ENCODE measurements around the gene ZNF652.
"Not testable (repeated sequence)": the region's sequence is repeated elsewhere in the genome, so short reads cannot be mapped to it uniquely, and the experiment has no call there.

ZNF652 gene

DNA sequence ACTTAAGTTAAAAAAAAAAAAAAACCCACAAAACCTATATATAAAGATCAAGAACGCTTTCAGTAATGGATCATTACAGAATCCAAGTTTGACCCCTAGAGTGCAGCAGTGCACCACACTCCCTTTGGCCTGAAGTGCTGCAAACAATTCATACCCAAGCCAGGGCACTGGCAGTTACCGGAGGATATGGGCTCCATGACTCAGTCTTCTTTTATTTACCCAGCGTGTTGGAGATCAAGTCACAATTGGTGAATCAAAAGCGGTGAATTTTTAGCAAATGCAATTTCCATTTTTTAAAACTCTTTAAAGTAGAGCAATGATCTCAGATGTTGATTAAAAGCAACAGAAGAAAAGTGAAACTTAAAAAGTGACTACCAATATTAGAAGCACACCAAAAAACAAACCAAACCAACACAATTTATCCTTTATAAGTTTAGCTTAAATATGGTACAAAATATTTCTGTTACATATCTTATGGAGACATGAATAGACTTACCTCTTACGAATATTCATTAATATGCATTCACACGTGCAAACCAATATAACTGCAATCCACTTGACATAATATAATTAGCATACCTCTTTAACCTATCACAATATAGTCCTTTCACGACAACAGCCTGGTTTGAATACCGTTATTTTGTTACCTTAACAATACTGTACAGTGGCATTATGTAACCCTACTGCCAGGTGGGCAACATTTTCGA is 46.3 kb downstream of the ZNF652 start:
- DNase-seq (ENCODE audit: low read depth) = peak; percentile 90

DNA sequence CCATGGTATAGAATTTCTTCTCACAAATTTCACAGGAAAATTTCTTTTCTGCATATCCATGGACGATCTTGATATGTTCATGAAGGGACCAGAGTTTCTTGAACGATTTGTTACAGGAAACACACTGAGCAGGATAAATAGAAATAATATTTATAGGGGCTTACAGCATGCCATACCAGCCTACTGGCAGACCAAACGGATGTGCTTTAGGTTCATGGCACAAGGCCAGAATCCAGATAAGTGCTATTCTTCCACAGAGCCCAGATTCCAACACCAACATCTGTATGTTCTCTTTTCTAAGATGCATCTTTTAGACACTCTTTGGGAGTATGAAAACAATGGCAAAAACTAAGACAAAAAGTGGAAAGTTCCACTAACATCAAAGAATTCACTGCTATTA is 49.3 kb downstream of the ZNF652 start:
- no peak for DNase-seq (ENCODE audit: low read depth)

- no peak for DNase-seq (ENCODE audit: low read depth)
These were observed 62.1 kb downstream of the ZNF652 start for GRCh38 chr17:49299996-49300395.

GRCh38 chr17:49298371-49298976 is 63.6 kb downstream of the ZNF652 start:
- DNase-seq (ENCODE audit: low read depth) = no peak

GRCh38 chr17:49297141-49297540 is 64.9 kb downstream of the ZNF652 start:
- DNase-seq (ENCODE audit: low read depth) = no peak

DNA sequence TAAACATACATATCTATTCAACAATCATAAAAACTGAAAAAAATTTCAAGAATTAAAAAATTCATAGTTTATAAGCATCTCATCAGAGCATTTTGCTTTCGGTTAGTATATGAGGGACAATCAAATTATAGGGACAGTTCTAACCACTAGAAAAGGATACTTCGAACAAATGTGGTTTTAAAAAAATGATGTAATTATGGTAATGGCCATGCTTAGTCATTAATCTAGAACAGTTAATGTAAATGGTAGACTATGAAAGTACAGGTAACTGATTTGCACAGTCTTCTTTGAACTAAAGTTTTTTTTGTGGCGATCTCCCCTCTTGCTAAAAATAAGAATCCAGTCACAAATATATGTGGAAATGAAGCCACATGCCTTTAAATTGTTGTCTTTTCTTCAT is 67.9 kb downstream of the ZNF652 start:
- DNase-seq (ENCODE audit: low read depth) = no peak

DNA sequence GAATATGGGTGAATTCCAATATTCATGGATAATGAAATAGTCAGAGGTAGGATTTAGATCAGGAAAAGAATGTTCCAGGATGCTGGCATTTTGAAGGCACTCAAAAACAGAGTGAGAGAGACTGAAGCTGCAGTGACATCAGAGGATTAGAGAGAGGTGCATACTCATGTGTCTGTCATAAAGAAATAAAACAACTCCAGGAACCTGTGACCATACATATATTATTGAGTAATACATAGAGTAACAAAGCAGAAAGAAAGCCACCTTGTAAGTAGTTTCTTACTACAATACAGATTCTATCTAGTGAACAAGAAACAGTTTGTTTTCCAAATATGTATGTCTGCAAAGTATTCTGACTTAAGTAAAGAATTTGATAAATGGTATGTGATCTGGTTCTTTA is 69.1 kb downstream of the ZNF652 start:
- DNase-seq (ENCODE audit: low read depth) = no peak

GRCh38 chr17:49291929-49292328 is 70.1 kb downstream of the ZNF652 start:
- DNase-seq (ENCODE audit: low read depth) = no peak

GRCh38 chr17:49290690-49291359 is 71.2 kb downstream of the ZNF652 start:
- DNase-seq (ENCODE audit: low read depth) = peak; percentile 31

GRCh38 chr17:49288388-49288787 is 73.7 kb downstream of the ZNF652 start:
- no peak for DNase-seq (ENCODE audit: low read depth)

DNA sequence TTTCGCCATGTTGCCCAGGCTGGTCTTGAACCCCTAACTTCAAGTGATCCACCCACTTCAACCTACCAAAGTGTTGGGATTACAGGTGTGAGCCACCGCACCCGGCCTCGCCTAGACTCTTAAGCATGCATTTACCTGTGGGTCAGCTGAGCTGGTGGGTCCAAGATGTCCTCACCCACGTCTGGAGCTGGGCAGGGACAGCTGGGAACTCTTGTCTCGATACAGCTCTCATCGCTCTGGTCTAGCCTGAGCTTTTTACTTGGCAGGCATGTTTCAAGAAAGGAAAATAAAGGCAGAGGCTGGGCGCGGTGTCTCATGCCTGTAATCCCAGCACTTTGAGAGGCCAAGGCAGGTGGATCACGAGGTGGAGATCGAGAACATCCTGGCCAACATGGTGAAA is 74.6 kb downstream of the ZNF652 start:
- DNase-seq (ENCODE audit: low read depth) = no peak

DNA sequence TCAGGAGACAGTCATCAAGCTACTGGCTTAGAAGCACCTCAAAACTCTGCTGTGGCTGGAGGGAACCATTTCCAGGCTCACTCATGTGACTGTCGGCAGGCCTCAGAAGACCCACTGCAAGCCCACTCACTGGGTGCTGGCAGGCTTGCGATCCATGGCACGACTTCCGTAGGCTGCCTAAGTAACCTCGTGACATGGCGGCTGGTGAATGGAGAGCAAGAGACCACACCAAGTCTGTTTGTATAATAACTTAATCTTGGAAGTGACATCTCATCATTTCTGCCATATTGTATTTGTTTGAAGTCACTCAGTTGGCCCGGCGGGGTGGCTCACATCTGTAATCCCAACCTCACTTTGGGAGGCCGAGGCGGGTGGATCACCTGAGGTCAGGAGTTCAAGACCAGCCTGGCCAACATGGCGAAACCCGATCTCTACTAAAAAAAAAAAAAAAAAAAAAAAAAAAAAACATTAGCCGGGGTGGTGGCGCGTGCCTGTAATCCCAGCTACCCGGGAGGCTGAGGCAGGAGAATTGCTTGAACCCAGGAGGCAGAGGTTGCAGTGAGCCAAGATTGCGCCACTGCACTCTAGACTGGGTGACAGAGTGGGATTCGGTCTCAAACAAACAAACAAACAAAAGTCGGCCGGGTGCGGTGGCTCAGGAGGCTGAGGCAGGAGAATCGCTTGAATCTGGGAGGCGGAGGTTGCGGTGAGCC is 75.6 kb downstream of the ZNF652 start:
- not testable (repeated sequence) for DNase-seq (ENCODE audit: low read depth)

DNA sequence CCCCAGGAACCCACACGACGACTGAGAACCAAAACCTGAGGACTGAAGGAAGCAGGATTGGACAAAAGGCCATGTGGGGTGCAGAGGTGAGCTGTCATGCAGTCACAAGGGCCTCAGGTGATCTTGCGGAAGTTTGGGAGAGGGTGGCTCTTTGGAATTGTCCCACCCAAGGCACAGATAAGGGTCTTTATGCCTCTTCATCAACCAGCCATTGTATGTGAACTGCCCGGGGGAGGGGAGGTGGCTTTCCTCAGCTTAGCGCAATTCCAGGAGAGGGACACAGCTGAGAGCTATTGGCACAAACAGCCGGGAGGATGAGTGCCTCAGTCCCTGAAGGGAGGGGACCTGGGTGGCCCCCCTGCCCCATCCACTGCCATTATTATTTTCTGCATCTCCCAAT is 76.3 kb downstream of the ZNF652 start:
- no peak for DNase-seq (ENCODE audit: low read depth)

- DNase-seq (ENCODE audit: low read depth) = no peak
These were observed 81.1 kb downstream of the ZNF652 start for GRCh38 chr17:49280918-49281317.

- DNase-seq (ENCODE audit: low read depth) = no peak
These were observed 82.0 kb downstream of the ZNF652 start for GRCh38 chr17:49280061-49280460.

DNA sequence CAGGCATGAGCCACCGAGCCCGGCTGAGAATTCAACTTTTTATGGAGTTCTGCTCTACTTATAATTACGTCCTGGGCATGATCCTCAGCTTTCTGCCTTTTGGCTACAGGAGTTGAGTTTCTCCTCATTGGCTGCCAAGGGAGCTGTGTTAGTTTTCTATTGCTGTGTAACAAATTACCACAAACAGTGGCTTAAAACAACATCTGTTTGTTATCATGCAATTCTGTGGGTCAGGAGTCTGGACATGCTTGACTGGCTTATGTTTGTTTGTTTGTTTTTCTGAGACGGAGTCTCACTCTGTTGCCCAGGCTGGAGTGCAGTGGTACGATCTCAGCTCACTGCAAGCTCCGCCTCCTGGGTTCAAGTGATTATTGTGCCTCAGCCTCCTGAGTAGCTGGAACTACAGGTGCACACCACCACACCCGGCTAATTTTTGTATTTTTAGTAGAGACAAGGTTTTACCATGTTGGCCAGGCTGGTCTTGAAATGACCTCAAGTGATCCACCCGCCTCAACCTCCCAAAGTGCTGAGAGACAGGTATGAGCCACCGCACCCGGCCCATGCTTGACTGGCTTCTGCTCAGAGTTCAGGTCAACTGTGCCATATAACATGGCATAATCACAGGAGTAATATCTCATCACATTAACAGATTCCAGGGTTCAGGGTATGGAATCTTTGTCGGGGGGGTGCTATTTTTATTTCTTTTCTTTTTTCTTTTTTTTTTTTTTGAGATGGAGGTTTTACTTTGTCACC is 82.6 kb downstream of the ZNF652 start:
- DNase-seq (ENCODE audit: low read depth) = not testable (repeated sequence)

GRCh38 chr17:49278076-49278475 is 84.0 kb downstream of the ZNF652 start:
- DNase-seq (ENCODE audit: low read depth) = no peak

DNA sequence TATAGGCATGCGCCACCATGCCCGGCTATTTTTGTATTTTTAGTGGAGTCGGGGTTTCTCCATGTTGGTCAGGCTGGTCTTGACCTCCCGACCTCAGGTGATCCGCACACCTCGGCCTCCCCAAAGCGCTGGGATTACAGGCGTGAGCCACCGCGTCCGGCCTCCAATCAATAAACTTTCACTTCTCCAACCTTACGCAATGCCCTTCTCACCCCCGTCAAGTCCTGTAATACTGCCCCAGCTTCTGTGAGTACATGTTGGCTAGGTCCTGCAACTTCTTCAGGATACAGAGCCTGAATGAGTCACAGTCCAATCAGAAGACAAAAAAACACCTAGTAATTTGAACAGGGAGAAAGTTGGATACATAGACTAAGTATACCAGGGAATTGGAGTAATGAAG is 84.4 kb downstream of the ZNF652 start:
- no peak for DNase-seq (ENCODE audit: low read depth)

DNA sequence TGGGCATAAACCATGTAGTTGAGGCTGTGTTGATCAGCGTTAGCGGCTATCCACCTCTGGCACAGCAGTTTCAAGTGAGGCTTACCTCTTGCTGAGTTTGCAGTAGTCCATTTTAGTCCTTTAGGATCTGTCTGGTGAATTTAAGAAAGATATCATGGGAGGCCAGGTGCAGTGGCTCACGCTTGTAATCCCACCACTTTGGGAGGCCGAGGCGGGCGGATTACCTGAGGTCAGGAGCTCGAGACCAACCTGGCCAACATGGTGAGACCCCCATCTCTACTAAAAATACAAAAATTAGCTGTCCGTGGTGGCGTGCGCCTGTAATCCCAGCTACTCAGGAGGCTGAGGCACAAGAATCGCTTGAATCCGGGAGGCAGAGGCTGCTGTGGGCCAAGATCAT is 86.1 kb downstream of the ZNF652 start:
- DNase-seq (ENCODE audit: low read depth) = not testable (repeated sequence)

GRCh38 chr17:49269356-49269755 is 92.7 kb downstream of the ZNF652 start:
- no peak for DNase-seq (ENCODE audit: low read depth)

DNA sequence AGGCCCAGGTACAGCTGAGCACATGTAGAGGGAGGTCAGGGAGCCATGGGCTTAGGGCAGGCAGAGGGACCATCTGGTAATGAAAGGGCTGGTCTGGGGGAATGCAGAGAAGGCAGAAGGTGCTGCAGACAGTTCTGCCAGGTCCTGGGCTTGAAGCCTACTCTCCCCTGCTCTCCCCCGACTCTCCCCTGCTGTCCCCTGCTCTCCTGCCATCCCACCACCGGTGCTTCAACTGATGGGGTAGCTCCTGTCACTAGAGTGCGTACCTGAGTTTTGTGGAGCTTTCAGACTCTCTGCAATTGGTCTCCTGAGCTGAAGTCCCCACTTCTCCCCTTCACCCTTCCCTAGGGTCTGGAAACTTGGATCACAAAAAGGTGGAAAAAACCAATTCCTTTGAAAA is 94.1 kb downstream of the ZNF652 start:
- DNase-seq (ENCODE audit: low read depth) = no peak

DNA sequence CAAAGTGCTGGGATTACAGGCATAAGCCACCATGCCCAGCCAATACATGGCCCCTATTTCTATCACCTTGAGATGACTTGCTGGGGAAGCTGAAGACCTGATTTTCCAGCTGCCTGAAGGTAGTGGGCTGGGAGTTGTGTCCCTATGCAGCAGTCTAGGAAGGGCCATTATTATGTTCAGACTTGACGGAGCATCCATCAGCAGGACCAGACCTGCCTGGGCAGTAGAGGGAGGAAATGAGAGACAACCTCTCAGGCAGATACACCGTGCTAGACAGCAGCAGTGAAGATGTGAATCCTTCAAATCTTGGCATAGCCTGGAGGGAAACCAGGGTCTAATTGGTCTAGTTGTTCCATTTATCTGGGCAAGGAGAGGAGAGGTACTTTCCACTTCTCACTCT is 95.8 kb downstream of the ZNF652 start:
- DNase-seq (ENCODE audit: low read depth) = no peak

Measured in stromal cell of bone marrow (primary cell).